Activated CD4-positive, alpha-beta T cell treated with anti-CD3 and anti-CD28 coated beads for 24 hours (primary cell): ENCODE measurements around the gene TUBA8.
"Not testable (repeated sequence)": the region's sequence is repeated elsewhere in the genome, so short reads cannot be mapped to it uniquely, and the experiment has no call there.

Experiments used
- DNase-seq, 2 donors: peaks; one replicate each; pipeline ENCODE4 v3.0.0-alpha.2; 2020; ENCODE audit warnings: low read depth in 2 of 2

Gene TUBA8

DNA sequence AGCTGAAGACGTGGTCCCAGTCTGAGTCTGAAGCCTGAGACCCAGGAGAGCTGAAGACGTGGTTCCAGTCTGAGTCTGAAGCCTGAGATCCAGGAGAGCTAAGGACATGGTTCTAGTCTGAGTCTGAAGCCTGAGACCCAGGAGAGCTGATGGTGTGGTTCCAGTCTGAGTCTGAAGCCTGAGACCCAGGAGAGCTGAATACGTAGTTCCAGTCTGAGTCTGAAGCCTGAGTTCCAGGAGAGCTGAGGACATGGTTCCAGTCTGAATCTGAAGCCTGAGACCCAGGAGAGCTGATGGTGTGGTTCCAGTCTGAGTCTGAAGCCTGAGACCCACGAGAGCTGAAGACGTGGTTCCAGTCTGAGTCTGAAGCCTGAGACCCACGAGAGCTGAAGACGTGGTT, 4.6 kb upstream of the TUBA8 start:
- DNase-seq, result not testable (repeated sequence)

DNA sequence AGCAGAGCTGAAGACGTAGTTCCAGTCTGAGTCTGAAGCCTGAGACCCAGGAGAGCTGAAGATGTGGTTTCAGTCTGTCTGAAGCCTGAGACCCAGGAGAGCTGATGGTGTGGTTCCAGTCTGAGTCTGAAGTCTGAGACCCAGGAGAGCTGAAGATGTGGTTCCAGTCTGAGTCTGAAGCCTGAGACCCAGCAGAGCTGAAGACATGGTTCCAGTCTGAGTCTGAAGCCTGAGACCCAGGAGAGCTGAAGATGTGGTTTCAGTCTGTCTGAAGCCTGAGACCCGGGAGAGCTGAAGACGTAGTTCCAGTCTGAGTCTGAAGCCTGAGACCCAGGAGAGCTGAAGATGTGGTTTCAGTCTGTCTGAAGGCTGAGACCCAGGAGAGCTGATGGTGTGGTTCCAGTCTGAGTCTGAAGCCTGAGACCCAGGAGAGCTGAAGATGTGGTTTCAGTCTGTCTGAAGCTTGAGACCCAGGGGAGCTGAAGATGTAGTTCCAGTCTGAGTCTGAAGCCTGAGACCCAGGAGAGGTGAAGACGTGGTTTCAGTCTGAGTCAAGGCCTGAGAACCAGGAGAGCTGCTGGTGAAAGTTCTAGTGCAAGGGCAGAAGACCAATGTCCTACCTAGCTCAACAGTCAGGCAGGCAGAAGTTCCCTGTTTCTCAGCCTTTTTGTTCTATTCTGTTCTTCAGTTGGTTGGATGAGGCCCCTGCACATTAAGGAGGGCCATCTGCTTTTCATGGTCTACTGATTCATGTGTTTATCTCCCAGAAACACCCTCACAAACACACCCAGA, 3.9 kb upstream of the TUBA8 start:
- DNase-seq, result not testable (repeated sequence)

DNA sequence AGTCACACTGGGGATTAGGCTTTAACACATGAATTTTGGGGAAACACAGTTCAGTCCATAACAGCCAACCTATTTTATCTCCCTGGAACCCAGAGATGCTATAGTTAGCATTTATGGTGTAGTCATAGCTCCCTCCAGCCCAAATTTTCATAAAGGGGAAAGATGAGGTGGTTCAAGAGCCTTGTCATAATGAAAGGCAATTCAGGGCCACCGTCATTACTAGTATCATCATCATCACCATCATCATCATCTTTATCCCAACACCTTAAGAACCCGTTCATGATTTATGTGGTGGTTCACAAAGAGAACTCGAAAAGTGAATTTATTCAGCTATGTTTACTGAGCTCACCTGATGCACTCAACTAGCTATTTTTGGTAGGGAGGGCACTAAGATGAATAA, 2.4 kb upstream of the TUBA8 start:
- DNase-seq, result no peak

DNA sequence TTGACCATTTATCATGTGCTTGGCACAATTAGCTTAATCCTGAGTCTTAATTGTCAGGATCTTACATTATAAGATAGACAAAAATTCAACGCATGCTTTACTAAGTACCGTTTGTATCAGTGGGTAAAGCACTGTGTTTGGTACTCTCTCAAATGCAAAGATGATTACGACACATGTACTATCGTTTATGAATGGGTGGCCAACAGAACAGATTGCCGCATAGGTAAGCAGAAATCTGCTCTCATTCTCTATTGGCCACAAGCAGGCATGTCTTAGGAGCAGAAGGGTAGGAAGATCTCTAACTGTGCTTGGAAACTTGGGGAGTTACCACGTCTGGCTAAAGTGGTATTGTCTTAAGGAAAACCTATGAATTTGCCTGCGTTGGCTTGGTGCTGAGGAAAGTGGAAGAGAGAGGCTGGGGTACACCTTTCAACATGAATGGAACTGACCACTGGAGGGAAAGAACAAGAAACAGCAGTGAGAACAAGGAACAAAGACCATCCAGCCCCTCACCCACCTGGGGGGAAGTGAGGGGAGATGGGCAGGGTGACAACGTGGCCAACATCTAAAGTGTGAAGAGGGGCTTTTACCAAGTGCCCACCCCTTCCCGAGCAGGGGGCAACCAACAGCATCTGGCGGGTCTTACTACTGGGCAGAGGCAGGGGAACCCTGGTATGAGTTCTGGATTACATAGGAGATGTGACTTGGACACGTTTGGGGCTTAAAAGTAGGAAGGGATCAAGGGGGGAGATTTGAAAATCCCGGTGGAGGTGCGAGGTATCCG, 1.0 kb upstream of the TUBA8 start:
- DNase-seq, result no peak

DNA sequence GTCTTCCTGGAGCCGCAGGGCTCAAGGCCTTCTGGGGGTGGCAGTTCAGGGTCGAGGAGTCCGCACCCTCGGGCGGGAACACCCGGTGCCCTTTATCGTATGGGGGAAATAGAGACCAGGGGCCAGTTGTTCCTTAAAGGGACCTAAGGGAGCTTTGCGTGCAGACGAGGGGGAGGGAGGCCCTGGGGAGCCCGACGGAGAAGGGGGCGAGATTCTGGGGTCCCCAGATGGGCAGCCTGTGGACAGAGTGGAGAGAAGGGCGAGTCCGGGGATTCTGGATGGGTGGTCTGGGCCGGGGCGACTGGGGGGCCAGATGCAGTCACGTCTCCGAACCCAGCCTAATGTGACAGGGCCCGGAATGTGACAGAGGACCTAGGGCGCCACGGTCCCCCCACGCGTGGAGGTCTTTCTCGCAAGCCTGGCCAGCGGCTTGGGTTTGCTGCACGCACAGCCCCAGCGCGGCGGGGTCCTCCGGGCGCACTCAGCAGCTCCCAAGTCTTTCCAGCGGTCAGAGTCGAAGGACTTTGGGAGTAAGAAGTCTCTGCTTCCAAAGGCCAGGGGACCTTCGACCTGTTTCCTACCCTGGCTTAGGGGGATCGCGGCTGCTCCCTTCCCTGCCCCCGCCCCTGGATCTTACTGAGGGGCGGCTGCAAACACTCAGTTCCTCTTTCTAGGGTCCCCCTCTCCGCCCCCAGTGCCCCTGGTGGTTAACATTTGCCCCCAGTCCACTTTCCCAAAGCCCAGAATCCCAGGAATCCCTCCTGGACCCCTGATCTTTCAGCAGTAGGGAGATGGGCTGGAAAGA, 547 bp downstream of the TUBA8 start:
- no peak for DNase-seq

DNA sequence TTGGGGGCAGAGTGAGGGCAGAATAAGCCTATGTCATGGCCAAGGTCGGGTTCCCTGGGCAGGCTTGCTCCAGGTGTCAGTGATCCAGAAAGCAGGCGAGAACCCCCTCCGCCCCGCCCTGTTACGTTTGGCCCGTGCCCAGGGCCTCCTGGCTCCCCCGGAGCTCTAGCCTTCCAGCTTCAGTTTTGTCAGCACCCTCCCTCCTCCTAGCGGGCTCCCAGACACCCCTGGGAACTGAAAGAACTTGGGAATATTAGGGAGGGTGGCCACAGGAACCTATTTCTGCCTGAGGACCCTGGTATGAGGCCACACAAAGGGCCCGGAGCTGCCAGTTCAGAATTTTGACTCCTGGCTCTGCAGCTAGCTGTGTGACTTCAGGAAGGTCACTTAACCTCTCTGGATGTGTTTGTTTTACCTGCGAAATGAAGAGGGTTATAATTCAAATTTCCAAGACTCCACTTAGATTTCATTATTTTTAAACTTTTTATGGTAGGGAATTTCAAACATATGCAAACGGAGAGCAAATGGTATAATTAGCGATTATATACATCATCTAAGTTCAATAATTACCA, 1.2 kb downstream of the TUBA8 start:
- no peak for DNase-seq

DNA sequence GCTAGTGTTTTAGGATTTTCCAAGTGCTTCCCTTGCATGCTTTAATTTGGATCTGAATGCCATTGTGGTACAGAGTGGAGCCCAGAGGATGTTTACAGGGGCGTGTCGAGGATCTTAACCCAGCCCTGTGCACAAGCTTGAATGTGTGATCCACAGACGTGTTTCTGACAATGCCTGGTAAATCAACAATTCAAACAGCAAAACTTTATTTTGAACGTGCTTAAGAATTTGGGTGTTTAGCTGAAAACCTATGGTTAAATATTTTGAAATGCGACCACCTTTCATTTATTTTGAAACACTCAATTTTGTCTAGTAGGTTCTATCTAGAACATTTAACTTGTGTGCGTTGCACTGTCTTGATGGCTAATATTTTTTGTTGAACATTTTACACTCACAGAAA, 1.8 kb downstream of the TUBA8 start:
- DNase-seq, result no peak

DNA sequence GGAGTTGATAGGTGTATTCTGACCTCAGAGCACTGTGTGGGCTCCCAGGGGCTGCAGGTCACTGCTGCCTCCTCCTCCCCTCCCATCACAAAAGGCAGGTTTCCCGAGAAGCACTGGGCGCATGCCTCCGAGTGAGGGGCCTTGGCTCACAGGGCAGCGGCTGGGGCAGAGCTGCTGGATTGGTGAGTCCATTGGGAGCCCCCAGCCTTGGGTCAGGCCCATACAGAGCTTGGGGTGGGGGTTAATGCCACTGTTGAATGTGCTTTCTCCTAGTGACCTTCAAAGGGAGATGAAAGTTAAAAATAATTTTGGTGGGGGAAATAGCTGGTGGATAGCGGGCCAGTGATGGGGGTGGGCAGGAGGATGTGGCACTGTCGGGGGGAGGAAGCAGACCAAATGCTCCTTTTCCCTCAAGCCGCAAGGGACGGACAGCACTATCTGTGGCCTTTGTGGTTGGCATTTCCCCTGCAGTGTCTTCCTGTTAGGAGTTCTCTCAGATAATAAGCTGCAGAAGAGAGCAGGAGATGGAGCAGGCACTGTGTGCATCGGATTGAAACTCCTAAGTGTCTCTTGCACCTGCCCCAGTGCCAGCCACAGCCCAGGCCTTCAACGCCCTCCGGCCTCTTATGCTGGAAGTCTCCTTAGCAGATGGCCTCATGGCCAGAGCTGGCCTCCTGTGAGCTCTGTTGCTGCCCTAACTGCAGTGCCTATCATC, 3.2 kb downstream of the TUBA8 start:
- no peak for DNase-seq

DNA sequence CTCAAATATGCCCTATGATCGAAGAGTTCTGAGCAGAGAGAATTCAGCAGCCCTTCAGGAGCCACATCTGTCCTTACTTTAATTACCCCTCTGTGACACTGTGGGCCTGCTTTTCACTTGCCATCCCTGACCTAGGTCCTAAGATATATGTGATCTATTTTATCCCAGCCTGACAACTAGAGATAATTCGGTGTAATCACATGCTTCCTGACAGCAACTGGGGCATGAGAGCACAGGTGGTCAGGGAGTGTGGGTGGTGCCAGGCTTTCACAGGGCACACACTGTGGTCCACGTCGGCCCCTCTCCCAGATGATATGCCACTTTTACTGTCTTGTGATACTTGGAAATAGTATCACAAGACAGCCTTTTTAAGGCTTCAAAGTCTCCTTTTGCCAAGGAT, 3.9 kb downstream of the TUBA8 start:
- no peak for DNase-seq

DNA sequence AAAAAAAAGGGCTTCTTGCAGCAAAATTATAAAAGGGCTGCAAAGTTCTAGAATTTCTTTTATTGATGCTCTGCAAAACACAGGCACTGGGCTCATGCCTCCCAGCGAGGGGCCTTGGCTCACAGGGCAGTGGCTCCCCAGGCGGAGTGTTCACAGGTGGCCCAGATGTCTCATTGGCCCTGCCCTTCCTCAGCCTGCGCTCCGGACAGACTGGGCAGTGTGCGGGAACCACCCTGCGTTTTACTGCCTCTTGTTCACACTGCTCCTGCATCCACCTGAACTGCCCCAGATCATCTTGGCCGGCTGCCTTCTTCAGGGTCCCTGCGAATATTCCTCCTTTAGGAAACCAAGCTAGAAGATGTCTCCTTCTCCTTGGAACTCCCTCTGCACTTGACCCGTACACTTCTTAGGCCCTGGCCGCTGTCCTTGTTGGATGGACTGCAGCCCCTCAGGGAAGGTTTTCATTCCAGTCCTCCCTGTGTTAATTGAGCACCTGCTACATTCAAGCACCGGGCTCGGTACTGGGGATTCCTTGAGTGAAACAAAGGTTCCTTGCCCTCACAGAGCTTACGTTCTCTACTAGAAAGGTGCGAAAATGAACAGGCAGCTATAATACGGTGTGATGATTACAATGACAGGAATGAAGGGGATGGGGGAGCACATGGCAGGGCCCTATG, 4.5 kb downstream of the TUBA8 start:
- no peak for DNase-seq

DNA sequence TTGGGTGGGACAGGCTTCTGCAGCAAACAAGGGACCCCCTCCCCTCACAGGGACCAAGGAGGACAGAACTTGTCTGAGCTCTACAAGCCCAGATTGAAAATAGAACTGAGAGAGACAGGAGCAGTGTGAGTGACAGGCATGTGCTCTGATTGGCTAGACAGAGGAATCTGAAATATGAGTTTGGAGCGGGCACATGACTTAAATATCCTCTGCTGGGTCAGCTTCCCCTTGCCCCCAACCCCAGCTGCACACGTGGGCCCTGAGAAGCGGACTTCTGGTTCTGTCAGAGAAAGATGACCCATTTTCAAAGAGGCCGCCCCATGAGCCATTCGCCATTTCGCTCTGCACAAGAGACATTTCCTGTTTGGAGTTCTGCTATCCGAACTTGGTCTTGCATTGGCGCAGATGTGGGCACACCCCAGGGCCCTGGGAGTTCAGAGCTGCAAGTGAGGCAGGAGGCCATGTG, 5.3 kb downstream of the TUBA8 start:
- DNase-seq, result no peak

DNA sequence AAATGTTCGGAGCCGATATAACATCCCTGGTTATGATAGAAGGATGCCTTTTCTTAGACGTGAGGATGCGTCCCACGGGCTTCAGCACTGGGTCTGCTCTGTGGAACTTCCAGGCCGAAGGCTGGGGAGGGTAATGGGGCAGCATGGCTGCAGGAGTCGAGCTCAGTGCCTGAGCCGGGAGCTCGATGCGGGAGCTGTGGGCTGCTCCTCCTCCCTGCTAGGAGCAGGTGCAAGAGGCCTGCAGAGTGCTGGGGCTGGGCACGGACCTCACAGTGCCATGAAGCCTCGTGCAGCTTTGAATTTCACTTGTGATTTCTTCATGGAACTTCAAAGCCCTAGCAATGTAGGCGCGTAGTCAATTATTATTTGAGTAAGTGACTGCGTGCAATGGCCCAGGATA, 6.0 kb downstream of the TUBA8 start:
- DNase-seq, result no peak

DNA sequence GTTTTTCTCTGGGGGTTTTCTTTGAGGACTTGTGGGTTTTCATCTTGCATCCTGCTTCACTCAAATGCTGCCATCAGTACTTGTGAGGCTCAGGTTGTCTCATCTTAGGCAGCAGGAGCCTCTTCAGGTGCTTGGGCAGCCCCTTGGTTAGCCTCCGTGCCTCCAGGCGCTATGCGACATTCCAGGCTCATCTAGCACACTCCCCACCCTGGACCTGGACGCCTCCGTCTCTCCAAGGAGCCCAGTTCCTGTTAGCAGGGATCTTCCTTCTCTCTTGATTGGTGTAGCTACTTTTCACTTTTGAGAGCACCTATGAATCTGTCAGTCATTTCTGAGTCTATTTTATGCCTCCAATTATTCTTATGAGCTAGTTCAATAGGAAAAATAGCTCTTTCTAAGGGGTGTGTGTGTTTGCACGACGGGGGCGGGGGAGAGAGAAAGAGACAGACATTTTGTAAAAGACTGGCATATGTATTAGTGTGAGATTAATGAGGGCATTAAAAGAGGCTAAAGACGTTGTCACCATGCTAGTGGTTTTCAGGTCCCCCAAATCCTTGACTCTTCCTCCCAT, 7.8 kb downstream of the TUBA8 start:
- DNase-seq, result no peak

DNA sequence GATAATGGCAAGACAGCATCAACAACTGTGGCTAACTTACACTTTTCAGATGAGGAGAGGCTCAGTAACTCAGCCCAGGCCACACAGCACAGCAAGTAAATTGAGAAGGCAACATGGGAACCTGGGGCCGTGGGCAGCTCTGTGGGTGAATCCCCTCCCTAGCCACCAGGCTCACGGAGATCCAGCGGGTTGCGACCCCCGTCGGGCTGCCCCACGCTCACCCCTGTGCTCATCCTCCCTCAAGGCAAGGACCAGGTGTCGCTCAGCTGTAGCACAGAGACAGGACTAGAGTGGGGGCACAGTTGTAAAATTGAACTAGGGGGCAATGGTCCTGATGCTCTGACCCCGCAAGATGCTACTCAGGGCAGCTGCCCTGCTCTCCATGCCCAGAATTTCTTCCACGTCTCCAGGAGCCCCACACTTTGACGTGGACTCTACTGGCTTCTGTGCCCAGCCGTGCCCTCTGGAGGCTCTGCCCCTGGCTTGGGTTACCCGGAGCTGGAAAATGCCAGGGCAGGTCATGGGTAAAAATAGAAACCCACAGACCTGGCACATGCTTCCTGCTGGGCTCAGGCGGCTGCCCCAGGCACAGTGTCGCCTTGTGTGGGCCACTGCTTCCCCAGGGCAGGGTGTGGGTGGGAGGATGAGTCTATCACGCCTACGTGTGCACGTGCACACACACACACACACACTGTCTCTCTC, 9.0 kb downstream of the TUBA8 start:
- no peak for DNase-seq

DNA sequence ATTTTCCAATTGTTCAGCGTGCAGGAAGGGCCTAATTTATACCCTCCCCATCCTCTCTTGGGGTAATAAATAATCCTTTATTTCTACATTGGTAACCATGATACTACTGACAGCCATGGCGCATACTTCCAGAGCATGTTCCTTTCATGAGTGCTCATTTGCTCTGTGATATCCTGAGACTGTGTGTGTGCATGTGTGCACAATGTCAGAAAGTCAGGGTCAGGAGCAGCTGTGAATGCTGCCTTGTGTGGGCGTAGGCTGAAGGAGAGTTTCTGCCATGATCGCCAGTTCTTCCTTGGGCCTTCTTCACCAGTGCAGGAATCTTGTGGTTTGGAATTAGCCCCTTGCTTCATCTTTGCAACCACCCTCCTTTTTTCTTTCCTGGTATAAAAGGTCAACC, 10.2 kb downstream of the TUBA8 start:
- DNase-seq, result no peak

DNA sequence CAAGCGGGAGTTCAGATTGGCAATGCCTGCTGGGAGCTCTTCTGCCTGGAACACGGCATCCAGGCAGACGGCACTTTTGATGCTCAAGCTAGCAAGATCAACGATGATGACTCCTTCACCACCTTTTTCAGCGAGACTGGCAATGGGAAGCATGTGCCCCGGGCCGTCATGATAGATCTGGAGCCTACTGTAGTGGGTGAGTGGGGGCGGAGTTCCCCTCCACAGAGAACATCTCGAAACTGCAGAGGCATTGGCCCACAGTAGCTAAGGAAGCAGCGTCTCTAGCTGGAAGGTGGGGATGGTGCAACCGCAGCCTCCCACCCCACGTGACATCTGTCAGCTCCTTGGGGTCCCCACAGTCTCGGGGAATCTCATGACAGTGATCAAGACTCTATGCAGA, 10.9 kb downstream of the TUBA8 start:
- DNase-seq, result no peak

DNA sequence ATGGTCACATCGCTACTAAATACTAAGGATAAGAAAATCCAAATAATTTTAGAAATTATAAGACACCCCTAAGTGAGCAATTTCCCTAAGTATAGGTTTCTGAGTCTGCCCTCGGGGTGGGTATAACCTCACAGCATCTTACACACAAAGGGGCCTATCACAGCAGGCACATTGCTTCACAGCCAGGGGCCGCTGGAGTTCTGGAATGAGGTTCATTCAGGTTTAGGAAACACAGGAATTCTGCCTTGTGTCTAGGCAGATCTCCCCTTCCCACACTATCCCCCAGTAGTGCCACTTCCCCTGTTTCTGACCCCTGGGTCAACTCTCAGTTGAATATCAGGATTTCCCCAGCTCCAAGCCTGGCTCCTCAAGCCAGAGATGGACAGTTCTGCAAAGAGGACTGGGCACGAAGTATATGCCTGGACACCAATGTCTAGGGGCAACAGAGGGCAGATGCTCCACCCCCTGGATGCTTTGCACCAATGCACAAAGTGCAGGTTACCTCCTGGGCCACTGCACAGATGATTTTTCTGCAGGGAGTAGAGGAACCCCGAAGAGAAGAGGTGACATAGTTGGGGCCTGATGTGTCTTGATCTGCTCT, 11.4 kb downstream of the TUBA8 start:
- DNase-seq, result no peak

DNA sequence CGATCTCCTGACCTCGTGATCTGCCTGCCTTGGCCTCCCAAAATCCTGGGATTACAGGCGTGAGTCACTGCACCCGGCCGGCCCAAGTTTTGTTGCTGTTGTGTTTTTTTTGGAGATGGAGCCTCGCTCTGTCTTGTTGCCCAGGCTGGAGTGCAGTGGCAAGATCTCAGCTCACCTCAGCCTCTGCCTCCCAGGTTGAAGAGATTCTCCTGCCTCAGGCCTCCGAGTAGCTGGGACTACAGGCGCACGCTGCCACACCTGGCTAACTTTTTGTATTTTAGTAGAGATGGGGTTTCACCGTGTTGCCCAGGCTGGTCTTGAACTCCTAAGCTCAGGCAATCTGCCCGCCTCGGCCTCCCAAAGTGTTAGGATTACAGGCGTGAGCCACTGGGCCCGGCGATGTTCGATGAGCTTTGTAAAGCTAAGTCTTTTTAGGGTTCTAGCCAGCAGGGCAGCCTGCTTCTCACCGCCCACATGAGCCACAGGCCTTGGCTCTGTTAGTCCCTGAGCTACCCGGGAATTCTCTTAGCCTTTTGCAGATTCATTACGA, 12.9 kb downstream of the TUBA8 start:
- not testable (repeated sequence) for DNase-seq

DNA sequence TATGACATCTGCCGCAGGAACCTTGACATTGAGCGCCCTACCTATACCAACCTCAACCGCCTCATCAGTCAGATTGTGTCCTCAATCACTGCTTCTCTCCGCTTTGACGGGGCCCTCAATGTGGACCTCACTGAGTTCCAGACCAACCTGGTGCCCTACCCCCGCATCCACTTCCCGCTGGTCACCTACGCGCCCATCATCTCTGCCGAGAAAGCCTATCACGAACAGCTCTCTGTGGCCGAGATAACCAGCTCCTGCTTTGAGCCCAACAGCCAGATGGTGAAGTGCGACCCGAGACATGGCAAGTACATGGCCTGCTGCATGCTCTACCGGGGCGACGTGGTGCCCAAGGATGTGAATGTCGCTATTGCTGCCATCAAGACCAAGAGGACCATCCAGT, 16.0 kb downstream of the TUBA8 start:
- DNase-seq, result no peak
